Esophagus muscularis mucosa (tissue), 3 donors: ENCODE results near the gene GSTM2.

Experiments
- CTCF ChIP-seq, 3 experiments: fragments of 200-600 bp in 2 of 3; fragments of 450-650 bp in 1 of 3; sonication (generic) in 2 of 3; IDR thresholded peaks; one replicate each; pipeline ENCODE4 v1.5.1; 2017 to 2019; ENCODE audit warnings: antibody characterized with exemption in 3 of 3, mild to moderate bottlenecking in 2 of 3, moderate library complexity in 1 of 3
- POLR2A ChIP-seq: fragments of 450-650 bp; IDR thresholded peaks from one replicate; pipeline ENCODE4 v1.6.1; 2017; ENCODE audit warnings: antibody characterized with exemption, moderate library complexity, mild to moderate bottlenecking, low read depth
- POLR2AphosphoS5 ChIP-seq, 2 donors: sonication (generic); formaldehyde crosslinking; IDR thresholded peaks; one replicate each; pipeline ENCODE4 v1.6.1; 2017; ENCODE audit warnings: antibody characterized with exemption in 2 of 2

DNA sequence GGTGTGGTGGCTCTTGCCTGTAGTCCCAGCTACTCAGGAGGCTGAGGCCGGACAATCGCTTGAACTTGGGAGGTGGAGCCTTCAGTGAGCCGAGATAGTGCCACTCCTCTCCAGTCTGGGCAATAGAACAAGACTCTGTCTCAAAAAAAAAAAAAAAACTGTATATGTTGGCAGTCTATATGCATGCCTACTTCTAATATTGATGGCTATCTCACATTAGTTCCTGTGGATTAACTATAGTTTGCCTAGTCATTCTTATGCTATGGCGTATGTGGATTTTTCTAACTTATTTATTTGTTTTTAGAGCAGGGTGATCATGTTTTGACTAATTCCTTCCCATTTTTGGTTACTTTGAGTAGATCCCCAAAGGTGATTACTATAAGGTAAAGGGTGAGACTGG, 29.2 kb downstream of the GSTM2 start:
- TF ChIP-seq CTCF (IDR thresholded peaks at IDR 0.05) = no peak
- TF ChIP-seq POLR2AphosphoS5 (IDR thresholded peaks at IDR 0.05) = no peak
- TF ChIP-seq POLR2A = no peak
